Activated CD4-positive, alpha-beta T cell treated with anti-CD3 and anti-CD28 coated beads, Interleukin-2, amount 10 ng/mL, durations not matched to agents 24 days and 14 days (primary cell): Measurements from ENCODE around the gene SUSD1. TPM values are rescaled to one million over a fixed set of nuclear protein-coding genes. Genes with fewer than 3 reads are reported as not detected.

Experiments used
- DNase-seq: peaks from one replicate; pipeline ENCODE4 v3.0.0; 2022
- H3K27ac Mint-ChIP-seq: one replicate; pipeline ENCODE4 v1.8.0; 2022; ENCODE audit warnings: mild to moderate bottlenecking, mixed read lengths
- H3K27me3 Mint-ChIP-seq: one replicate; pipeline ENCODE4 v1.8.0; 2022; ENCODE audit warnings: mixed read lengths
- H3K36me3 Mint-ChIP-seq: one replicate; pipeline ENCODE4 v1.8.0; 2022; ENCODE audit warnings: low read depth, mild to moderate bottlenecking, mixed read lengths
- H3K4me1 Mint-ChIP-seq: one replicate; pipeline ENCODE4 v1.8.0; 2021; ENCODE audit warnings: mixed read lengths
- H3K4me3 Mint-ChIP-seq: one replicate; pipeline ENCODE4 v1.8.0; 2022; ENCODE audit warnings: mild to moderate bottlenecking, moderate library complexity, mixed read lengths
- H3K9me3 Mint-ChIP-seq: one replicate; pipeline ENCODE4 v1.8.0; 2021; ENCODE audit warnings: mixed read lengths
- intact Hi-C: fragments of 100-400 bp; cut with micrococcal nuclease; formaldehyde crosslinking; loops from one replicate; pipeline ENCODE4 v1.15.1; 2023
- total RNA-seq: library from RNA; stranded (reverse); gene quantifications from 2 replicates; pipeline ENCODE4 v1.2.3, GENCODE V29; 2022

Gene SUSD1
- total RNA-seq, 1 donor from 2014 or later: 4.8 TPM

DNA sequence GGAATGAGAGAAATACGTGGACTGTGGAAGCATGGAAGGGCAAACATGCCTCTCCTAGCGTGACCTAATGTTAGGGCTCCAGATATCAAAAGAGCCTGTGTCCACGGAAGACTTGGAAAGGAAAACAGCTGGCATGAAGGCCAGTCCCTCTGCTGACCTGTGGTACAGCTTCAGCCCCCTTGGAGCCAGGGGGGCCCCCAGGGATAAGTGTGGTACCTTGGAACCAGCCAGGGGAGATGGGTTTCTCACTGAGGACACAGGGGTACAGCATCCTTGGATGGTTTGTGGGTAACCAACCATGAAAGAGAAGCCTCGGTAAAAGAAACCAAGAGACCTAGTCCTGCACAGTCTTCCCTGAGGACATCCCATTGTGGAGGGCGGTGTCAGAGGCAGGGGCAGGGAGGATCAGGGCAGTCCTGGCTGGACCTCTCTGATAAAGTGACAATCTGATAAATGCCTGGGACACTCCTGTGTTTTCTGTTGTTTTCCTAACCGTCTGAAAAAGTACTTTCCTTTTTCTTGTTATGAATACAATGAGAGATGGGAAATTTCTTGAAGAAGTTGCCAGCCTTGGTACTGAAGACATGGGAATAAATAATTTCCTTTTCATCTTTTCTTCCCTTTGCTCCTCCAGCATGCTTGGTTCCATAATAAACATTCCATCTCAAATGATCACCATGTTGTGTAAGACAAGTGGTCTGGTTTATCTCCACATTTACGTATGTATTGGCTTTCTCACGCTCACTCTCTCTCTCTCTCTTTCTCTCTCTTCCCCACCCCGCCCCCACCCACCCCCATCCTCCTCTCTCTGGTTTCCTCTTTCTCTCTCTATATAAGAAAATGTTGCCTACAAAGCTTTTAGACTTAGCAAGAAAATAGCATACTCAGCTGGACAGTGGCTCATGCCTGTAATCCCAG lies 102.1 kb downstream of the SUSD1 start:
- intact Hi-C loops: loop anchor here (5.0 kb wide), 1 partner anchor 61 kb away; no protein-coding TSS in a partner anchor
- Mint-ChIP-seq H3K27ac (no peak overlapping the region), H3K4me1 (peaks cover 24% of the 10 kb centered on the region), H3K27me3 (peaks cover 3% of the 10 kb centered on the region), H3K36me3 (peaks cover 22% of the 10 kb centered on the region), H3K9me3 (no peaks in the 10 kb centered on the region), H3K4me3 (no peak overlapping the region)
- no peak for DNase-seq

DNA sequence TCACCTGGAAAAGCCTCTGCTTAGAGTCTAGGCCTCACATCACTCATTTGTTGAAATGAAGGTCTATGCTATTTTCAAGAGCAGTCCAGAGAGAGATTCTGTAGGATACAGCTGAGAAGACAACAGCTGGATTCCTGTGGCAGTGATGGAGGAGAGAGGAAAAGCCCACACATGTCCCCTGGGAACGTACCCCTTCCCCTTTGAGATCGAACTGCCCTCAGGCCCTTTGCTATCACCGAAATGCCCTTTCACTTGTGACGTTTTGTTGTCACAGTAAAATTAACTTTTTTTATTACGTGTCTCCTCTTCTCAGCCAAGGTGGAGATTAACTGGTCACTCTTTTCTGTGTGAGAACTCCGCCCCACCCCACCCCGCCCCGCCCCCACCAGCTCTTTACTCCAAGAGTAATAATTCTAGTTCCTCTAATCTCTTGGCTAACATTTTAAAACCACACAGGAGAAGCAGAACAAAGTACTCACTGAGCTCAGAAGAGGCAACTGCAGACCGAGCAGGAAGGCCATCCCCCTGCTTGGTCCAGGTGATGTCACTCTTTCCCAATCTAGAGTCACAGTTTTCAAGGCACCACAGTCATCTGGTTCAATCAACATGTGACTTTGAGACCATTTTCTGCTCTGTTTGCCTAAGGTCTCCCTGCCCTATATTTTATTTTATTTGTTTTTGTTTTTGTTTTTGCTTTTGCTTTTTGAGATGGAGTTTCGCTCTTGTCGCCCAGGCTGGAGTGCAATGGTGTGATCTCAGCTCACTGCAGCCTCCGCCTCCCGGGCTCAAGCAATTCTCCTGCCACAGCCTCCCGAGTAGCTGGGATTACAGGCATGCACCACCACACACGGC lies 105.6 kb downstream of the SUSD1 start:
- intact Hi-C loops: loop anchor here (5.0 kb wide), 1 partner anchor 57 kb away; no protein-coding TSS in a partner anchor
- Mint-ChIP-seq H3K4me3 (no peak overlapping the region), H3K36me3 (peaks cover 21% of the 10 kb centered on the region), H3K4me1 (peaks cover 12% of the 10 kb centered on the region), H3K27me3 (no peaks in the 10 kb centered on the region), H3K9me3 (no peaks in the 10 kb centered on the region), H3K27ac (no peak overlapping the region)
- DNase-seq: no peak

DNA sequence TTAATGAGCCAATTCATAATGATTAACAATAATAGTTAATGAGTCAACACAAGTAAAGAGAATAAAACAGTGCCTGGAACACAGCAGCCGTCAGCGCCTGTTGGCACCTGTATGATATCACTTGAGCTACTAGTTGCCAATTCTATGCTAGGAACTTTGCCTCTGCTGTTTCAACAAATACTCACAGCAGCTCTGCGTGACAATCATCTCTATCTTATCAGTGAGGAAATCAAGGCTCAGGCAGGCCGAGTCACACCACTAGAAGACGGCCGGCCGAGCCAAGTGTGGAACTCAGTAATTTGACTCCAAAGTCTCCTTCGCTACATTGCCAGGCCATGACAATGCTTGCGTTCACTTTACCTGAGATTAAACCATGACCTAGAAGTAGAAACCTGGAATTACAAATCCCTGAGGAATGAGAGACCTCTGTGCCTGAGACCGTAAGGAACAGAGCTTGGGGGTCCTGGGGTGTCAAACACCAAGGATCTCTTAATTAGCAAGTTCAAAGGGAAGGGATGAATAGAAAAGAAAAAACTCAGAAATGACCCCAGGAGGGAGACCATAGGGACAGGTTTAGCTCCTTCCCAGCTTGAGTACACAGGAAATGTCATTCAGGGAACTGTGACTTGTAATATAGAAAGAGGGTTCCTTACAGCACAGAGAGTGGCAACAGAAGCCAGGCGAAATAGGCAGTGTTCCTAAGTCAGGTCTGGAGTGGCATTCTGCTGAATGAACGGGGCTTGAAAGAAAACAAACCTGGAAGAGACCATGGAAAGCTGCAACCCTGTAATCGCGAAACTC lies 109.1 kb downstream of the SUSD1 start:
- intact Hi-C loops: no loop called here
- Mint-ChIP-seq H3K4me1 (peaks cover 17% of the 10 kb centered on the region), H3K27ac (no peak overlapping the region), H3K9me3 (peaks cover 3% of the 10 kb centered on the region), H3K4me3 (no peak overlapping the region), H3K27me3 (no peaks in the 10 kb centered on the region), H3K36me3 (peaks cover 24% of the 10 kb centered on the region)
- no peak for DNase-seq

DNA sequence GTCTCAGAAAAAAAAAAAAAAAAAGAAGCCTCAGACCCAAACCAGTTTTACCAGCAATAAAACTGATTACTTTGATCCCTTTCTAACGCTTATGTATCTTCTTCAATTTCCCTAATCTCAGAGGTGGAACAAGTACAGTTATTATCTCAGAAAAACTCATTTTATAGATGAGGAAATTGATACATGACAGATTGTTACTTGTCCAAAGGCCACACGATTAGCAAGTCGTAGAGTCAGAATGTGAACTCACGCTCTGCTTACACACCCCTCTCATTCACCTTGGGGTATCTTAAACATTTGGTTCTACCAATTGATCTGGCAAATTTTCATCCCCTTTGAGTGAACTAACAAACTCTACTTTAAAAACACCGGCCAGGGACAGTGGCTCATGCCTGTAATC lies 110.2 kb downstream of the SUSD1 start:
- Mint-ChIP-seq H3K27ac (no peak overlapping the region), H3K27me3 (no peaks in the 10 kb centered on the region), H3K4me1 (peaks cover 22% of the 10 kb centered on the region), H3K9me3 (peaks cover 3% of the 10 kb centered on the region), H3K4me3 (no peak overlapping the region), H3K36me3 (peaks cover 21% of the 10 kb centered on the region)
- no peak for DNase-seq
- intact Hi-C loops: loop anchor here (5.0 kb wide), 1 partner anchor 148 kb away; no protein-coding TSS in a partner anchor

DNA sequence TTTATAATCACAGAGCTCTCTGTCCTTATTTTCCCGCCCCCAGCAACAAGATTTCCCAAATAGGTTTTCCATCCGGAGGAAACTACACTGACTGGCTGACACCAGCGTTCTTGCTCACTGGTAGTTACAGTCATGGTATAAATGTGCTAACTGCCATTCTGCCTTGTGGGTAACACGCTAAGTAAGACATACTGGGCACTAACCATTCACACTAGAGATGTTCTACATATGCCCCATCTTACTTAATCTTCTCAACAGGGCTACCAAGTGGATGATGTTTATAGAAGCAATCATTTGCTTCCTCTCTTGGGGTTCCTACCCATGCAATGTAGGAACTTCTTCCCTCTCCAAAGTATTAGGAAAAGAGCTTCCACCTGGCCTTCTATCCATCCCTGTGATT lies 111.5 kb downstream of the SUSD1 start:
- peaks cover 3% of the 10 kb centered on the region for H3K9me3 Mint-ChIP-seq
- no peaks in the 10 kb centered on the region for H3K27me3 Mint-ChIP-seq
- no peak overlapping the region for H3K27ac Mint-ChIP-seq
- no peak overlapping the region for H3K4me3 Mint-ChIP-seq
- no peak for DNase-seq
- H3K36me3 Mint-ChIP-seq: peaks cover 21% of the 10 kb centered on the region
- intact Hi-C loops: loop anchor here (5.0 kb wide), 1 partner anchor 146 kb away; no protein-coding TSS in a partner anchor
- H3K4me1 Mint-ChIP-seq: peaks cover 20% of the 10 kb centered on the region

DNA sequence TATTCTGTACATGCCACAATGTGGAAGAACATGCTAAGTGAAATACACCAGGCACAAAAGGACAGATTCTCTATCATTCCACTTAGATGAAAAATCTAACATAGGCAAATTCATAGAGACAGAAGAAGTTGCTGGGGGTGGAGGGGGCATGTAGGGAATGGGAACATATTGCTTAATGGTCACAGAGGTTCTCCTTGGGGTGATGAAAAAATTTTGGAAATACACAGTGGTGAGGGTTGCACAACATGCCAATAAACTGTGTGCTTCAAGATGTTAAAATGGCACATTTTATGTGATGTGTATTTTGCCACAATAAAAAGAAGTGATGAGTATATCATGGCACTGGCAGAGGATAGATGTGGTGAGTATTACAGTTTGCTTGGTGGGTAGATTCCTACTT lies 111.9 kb downstream of the SUSD1 start:
- Mint-ChIP-seq H3K27me3 (no peaks in the 10 kb centered on the region), H3K36me3 (peaks cover 23% of the 10 kb centered on the region), H3K9me3 (peaks cover 3% of the 10 kb centered on the region), H3K27ac (no peak overlapping the region), H3K4me1 (peaks cover 20% of the 10 kb centered on the region), H3K4me3 (no peak overlapping the region)
- intact Hi-C loops: loop anchor here (5.0 kb wide), 1 partner anchor 146 kb away; no protein-coding TSS in a partner anchor
- no peak for DNase-seq

DNA sequence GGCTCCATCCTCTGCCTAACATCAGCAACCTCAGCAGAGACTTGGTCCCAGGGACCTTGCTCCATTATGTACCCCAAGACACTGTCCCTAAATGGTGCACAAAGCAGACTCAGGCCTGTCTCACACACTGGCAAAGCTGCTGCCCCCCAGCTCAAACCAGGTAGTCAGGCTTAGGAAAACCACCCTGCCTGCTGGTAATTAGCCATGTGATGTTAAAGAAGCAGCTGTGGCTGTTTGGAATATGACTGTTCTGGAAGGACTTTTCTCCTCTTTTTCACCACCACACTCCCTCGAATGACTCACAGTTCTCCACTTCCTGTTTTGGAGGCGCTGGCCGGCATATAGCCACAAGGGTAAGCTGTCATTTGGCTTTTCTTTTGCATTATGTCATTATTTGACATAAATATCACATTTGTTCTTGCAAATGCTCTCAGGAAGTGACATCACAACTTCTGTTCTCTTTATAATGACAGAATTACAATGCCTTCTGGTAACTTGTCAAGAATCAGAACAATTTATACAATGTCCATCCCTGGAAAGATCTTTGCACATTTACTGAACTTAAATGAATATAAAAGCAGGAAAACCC lies 113.9 kb downstream of the SUSD1 start:
- Mint-ChIP-seq H3K27ac (peak overlapping the region; percentile 48), H3K4me1 (peaks cover 22% of the 10 kb centered on the region), H3K36me3 (peaks cover 22% of the 10 kb centered on the region), H3K4me3 (no peak overlapping the region), H3K9me3 (peaks cover 3% of the 10 kb centered on the region), H3K27me3 (no peaks in the 10 kb centered on the region)
- intact Hi-C loops: loop anchor here (1.0 to 5.0 kb wide), 4 partner anchors 24 to 144 kb away; no protein-coding TSS in a partner anchor
- DNase-seq: peak; percentile 82

DNA sequence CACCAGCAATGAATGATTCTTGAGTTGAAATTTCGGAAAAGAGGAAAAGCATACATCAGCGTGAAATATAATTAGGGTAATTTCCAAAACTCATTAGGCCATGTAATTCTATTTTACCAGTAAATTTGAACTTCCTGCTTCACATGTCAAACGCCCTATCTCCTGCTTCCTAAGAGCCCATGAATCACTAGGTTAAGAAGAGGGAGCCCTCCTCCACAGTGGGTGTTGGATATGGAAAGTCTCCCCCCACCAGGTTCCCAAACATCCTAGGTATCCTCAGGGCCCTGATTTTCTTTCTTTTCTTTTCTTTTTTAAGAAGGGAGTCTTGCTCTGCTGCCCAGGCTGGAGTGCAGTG lies 115.2 kb downstream of the SUSD1 start:
- Mint-ChIP-seq H3K27me3 (no peaks in the 10 kb centered on the region), H3K9me3 (peaks cover 3% of the 10 kb centered on the region), H3K4me3 (no peak overlapping the region), H3K4me1 (peaks cover 22% of the 10 kb centered on the region), H3K27ac (no peak overlapping the region), H3K36me3 (peaks cover 26% of the 10 kb centered on the region)
- DNase-seq: no peak
- intact Hi-C loops: loop anchor here (2.0 to 5.0 kb wide), 2 partner anchors 65 to 143 kb away; no protein-coding TSS in a partner anchor

DNA sequence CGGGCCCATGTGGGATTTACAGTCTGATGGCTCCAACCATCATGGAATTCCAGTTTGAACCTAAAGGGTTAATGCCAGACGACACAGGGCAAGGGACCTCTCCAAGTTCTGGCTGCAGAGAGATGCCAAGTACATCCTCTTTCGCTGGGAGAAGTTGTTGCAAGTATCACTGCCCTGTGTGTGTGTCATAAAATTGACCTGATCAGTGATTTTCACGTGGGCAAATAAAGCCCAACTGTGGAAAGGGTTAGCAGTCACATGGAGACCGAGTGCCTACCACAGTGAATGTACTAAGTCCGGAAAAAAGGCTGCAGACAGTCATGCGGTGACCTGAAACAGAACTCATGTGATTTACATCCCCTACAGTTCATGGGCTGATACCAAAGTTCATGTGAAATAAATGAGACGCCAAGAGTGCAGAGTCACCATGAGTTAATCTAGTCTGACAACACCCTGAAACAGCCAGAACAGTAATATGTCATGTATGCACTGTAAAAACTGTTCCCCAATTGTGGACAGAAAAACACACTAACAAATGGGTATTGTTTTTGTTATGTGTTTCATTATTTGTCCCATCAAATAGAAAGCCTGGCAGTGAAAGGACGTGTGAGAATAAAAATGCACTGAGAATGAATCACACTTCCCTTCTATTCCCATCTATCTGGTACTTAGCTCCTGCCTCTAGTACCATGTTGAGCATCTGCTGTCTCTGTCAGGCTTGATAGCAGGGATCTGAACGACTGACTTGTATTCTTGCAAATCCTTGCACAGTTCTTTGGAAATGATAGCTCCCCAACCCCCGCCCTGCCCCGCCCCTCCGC lies 115.7 kb downstream of the SUSD1 start:
- H3K4me3 Mint-ChIP-seq: no peak overlapping the region
- DNase-seq: no peak
- peaks cover 22% of the 10 kb centered on the region for H3K4me1 Mint-ChIP-seq
- intact Hi-C loops: no loop called here
- peaks cover 28% of the 10 kb centered on the region for H3K36me3 Mint-ChIP-seq
- peaks cover 3% of the 10 kb centered on the region for H3K9me3 Mint-ChIP-seq
- H3K27me3 Mint-ChIP-seq: no peaks in the 10 kb centered on the region
- H3K27ac Mint-ChIP-seq: no peak overlapping the region

DNA sequence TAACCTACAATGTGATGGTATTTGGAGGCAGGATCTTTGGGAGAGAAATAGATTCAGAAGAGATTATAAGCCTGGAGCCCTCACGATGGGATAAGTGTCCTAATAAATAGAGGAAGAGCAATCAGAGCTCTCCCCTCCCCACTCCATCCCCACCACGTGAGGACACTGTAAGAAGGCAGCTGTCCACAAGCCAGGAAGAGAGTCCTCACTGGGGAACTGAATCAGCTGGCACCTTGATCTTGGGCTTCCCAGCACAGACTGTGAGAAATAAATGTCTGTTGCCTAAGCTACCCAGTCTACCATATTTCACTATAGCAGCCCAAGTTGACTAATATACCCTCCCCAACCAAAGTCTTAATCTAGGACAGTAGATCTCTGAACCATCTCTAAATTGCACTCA lies 118.1 kb downstream of the SUSD1 start:
- peaks cover 8% of the 10 kb centered on the region for H3K9me3 Mint-ChIP-seq
- DNase-seq: no peak
- intact Hi-C loops: no loop called here
- H3K27me3 Mint-ChIP-seq: peaks cover 1% of the 10 kb centered on the region
- no peak overlapping the region for H3K4me3 Mint-ChIP-seq
- peaks cover 17% of the 10 kb centered on the region for H3K4me1 Mint-ChIP-seq
- H3K36me3 Mint-ChIP-seq: peaks cover 26% of the 10 kb centered on the region
- no peak overlapping the region for H3K27ac Mint-ChIP-seq

DNA sequence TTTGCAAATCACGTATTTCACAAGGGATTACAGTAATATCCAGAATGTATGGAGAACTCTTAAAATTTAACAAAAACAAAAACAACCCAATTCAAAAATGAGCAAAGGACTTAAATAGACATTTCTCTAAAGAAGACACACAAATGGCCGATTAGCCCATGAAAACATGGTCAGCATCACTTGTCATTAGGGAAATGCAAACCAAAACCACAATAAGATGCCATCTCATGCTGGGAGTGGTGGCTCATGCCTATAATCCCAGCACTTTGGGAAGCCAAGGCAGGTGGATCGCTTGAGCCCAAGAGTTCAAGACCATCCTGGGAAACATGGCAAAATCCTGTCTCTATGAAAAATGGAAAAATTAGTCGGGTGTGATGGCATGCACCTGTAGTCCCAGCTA lies 120.2 kb downstream of the SUSD1 start:
- Mint-ChIP-seq H3K4me1 (peaks cover 2% of the 10 kb centered on the region), H3K27me3 (peaks cover 1% of the 10 kb centered on the region), H3K9me3 (peaks cover 5% of the 10 kb centered on the region), H3K4me3 (no peak overlapping the region), H3K36me3 (peaks cover 25% of the 10 kb centered on the region), H3K27ac (no peak overlapping the region)
- intact Hi-C loops: no loop called here
- no peak for DNase-seq

DNA sequence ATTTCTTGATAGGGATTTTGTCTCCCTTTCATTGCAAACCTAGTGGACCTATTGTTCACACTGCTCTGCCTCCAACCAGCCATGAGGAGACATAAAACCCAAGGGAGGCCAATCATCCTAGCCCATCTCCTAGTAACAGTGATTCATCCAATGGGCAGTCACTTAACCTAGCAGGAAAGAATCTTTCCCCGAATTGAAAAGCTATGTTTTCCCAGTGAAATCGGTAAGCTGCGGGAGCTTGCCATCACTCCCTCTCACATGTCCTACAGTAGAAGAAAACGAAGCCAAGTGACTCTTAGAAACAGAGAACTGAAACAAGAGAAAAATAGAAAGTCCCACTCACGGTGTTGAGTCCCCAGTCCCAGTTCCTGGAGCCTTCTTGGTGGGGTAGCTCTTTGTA lies 123.3 kb downstream of the SUSD1 start:
- no peak for DNase-seq
- peaks cover 20% of the 10 kb centered on the region for H3K9me3 Mint-ChIP-seq
- intact Hi-C loops: no loop called here
- H3K36me3 Mint-ChIP-seq: peaks cover 34% of the 10 kb centered on the region
- H3K27me3 Mint-ChIP-seq: peaks cover 1% of the 10 kb centered on the region
- H3K27ac Mint-ChIP-seq: no peak overlapping the region
- H3K4me3 Mint-ChIP-seq: no peak overlapping the region
- H3K4me1 Mint-ChIP-seq: peaks cover 4% of the 10 kb centered on the region
